Endothelial cell of umbilical vein (primary cell): Measurements from ENCODE around the gene NLN. TPM values are rescaled to one million over a fixed set of nuclear protein-coding genes. Genes with fewer than 3 reads are reported as not detected.

Source experiments
- BruUV-seq: library from RNA; stranded (reverse); fragments of 400-500 nt; replicated peaks from 2 replicates; lab custom pipeline; 2021; lab: Mats Ljungman, UMichigan
- CTCF ChIA-PET: fragments of 300-600, 350-600 bp; sonication (Branson Sonifier 250); formaldehyde crosslinking; loops from one replicate; lab custom pipeline; 2021; ENCODE audit warnings: antibody characterized with exemption, inconsistent platforms; lab: Charles Lee
- POLR2A ChIA-PET: fragments of 300-600, 350-600 bp; sonication (Branson Sonifier 250); formaldehyde crosslinking; loops from one replicate; lab custom pipeline; 2021; ENCODE audit warnings: antibody characterized with exemption, inconsistent platforms; lab: Charles Lee
- DNase-seq: peaks from one replicate; pipeline ENCODE4 v3.0.0-alpha.2; 2011; ENCODE audit warnings: low read depth, low spot score
- FAIRE-seq: peaks from 2 replicates; lab custom pipeline; 2011; peaks lifted over from hg19 to GRCh38; lab: Jason Lieb, UNC
- H2AFZ ChIP-seq: 2 replicates; pipeline ENCODE4 v1.6.0; 2012; ENCODE audit warnings: low read depth, low read length, control low read depth, inconsistent platforms
- H3K27ac ChIP-seq: 2 replicates; pipeline ENCODE4 v1.5.1; 2011; ENCODE audit warnings: low read depth, mild to moderate bottlenecking, control low read depth, low read length, moderate library complexity; ENCODE audit not compliant: insufficient read depth
- H3K27me3 ChIP-seq, 2 experiments: 2 replicates each; pipeline versions ENCODE4 v1.6.0 to v1.6.1; 2011; ENCODE audit warnings: low read length in 2 of 2, mixed read lengths in 1 of 2; ENCODE audit not compliant: control insufficient read depth in 2 of 2, insufficient read depth in 2 of 2
- H3K36me3 ChIP-seq, 2 experiments: 2 replicates in 1 of 2; 3 replicates in 1 of 2; pipeline ENCODE4 v1.5.1; 2011; ENCODE audit warnings: low read length in 2 of 2, mild to moderate bottlenecking in 1 of 2, moderate library complexity in 1 of 2; ENCODE audit not compliant: control insufficient read depth in 2 of 2, insufficient read depth in 2 of 2; ENCODE audit errors: extremely low read depth in 1 of 2
- H3K4me1 ChIP-seq: 3 replicates; pipeline ENCODE4 v1.5.1; 2011; ENCODE audit warnings: mild to moderate bottlenecking, low read length; ENCODE audit not compliant: control insufficient read depth, insufficient read depth; ENCODE audit errors: extremely low read depth
- H3K4me2 ChIP-seq: 2 replicates; pipeline ENCODE4 v1.6.1; 2011; ENCODE audit warnings: low read length, control low read depth, mixed read lengths; ENCODE audit not compliant: insufficient read depth
- H3K4me3 ChIP-seq, 3 experiments: fragments of 200-600 bp in 1 of 3; sonication (generic), shearing (Covaris generic) in 1 of 3; replicated peaks in 1 of 3; 2 replicates each; pipeline ENCODE4 v1.5.1; 2011 to 2016; ENCODE audit warnings: control low read depth in 3 of 3, low read length in 3 of 3, mild to moderate bottlenecking in 2 of 3, inconsistent platforms in 1 of 3, low read depth in 1 of 3, moderate library complexity in 1 of 3; ENCODE audit not compliant: insufficient read depth in 1 of 3
- H3K79me2 ChIP-seq: 2 replicates; pipeline ENCODE4 v1.6.0; 2012; ENCODE audit warnings: low read length, inconsistent platforms; ENCODE audit not compliant: control insufficient read depth, insufficient read depth
- H3K9ac ChIP-seq: replicated peaks from 2 replicates; pipeline ENCODE3; 2011; ENCODE audit warnings: low read length, control low read depth; ENCODE audit not compliant: insufficient read depth; ENCODE audit errors: extremely low read depth
- H3K9me1 ChIP-seq: replicated peaks from 3 replicates; pipeline ENCODE4 v1.6.0; 2011; ENCODE audit warnings: mild to moderate bottlenecking, low read length; ENCODE audit not compliant: control insufficient read depth, insufficient read depth; ENCODE audit errors: extremely low read depth
- H3K9me3 ChIP-seq: replicated peaks from 2 replicates; pipeline ENCODE4 v1.5.1; 2012; ENCODE audit warnings: low read length, inconsistent platforms; ENCODE audit not compliant: control insufficient read depth, insufficient read depth
- H4K20me1 ChIP-seq: replicated peaks from 2 replicates; pipeline ENCODE3; 2011; ENCODE audit warnings: mild to moderate bottlenecking, low read length; ENCODE audit not compliant: control insufficient read depth, insufficient read depth; ENCODE audit errors: extremely low read depth
- CTCF ChIP-seq, 2 donors: IDR thresholded peaks; 1 replicate in 1 of 2; 2 replicates in 1 of 2; pipeline ENCODE4 v1.5.1; 2011; ENCODE audit warnings: low read length in 2 of 2, mild to moderate bottlenecking in 2 of 2, moderate library complexity in 2 of 2, control low read depth in 1 of 2, inconsistent platforms in 1 of 2, low read depth in 1 of 2; ENCODE audit not compliant: insufficient read depth in 1 of 2; ENCODE audit errors: extremely low read depth in 1 of 2
- EZH2 ChIP-seq: IDR thresholded peaks from 2 replicates; pipeline ENCODE4 v1.6.1; 2012; ENCODE audit warnings: borderline replicate concordance, low read depth, mild to moderate bottlenecking, moderate library complexity, low read length, inconsistent platforms; ENCODE audit not compliant: severe bottlenecking
- FOS ChIP-seq: IDR thresholded peaks from 2 replicates; pipeline ENCODE4 v1.6.1; 2011; ENCODE audit warnings: mild to moderate bottlenecking, low read length, moderate library complexity, borderline replicate concordance; ENCODE audit not compliant: insufficient read depth
- GATA2 ChIP-seq: IDR thresholded peaks from 2 replicates; pipeline ENCODE4 v1.7.0; 2011; ENCODE audit warnings: low read depth, mild to moderate bottlenecking, moderate library complexity, mixed read lengths, low read length; ENCODE audit not compliant: insufficient read length, insufficient read depth
- JUN ChIP-seq: IDR thresholded peaks from 2 replicates; pipeline ENCODE4 v1.6.1; 2011; ENCODE audit warnings: borderline replicate concordance, low read depth; ENCODE audit not compliant: insufficient read length, insufficient read depth
- MAX ChIP-seq: IDR thresholded peaks from 2 replicates; pipeline ENCODE4 v1.6.1; 2011; ENCODE audit not compliant: insufficient read depth, insufficient read length
- MYC ChIP-seq: IDR thresholded peaks from one replicate; pipeline ENCODE4 v1.6.1; 2011; ENCODE audit warnings: mild to moderate bottlenecking, low read depth, low read length
- POLR2A ChIP-seq: IDR thresholded peaks from 2 replicates; pipeline ENCODE4 v1.6.1; 2012; ENCODE audit warnings: low read depth, mild to moderate bottlenecking, control low read depth, low read length
- POLR2AphosphoS5 ChIP-seq: IDR thresholded peaks from 2 replicates; pipeline ENCODE4 v1.6.1; 2012; ENCODE audit warnings: low read depth, mild to moderate bottlenecking, control low read depth, low read length, moderate library complexity; ENCODE audit not compliant: insufficient read depth
- dilution Hi-C: fragments of 300-500 bp; cut with MboI; formaldehyde crosslinking; loops from one replicate; pipeline ENCODE4 v1.15.0; 2019; ENCODE audit warnings: low sequenced_read_pairs; ENCODE audit not compliant: extremely low pct_ligation_motif_present
- intact Hi-C: fragments of 100-400 bp; cut with micrococcal nuclease; formaldehyde crosslinking; loops from one replicate; pipeline ENCODE4 v1.10.0; 2022
- polyA plus RNA-seq, 4 experiments: library from polyadenylated mRNA; depleted of rRNA in 3 of 4; stranded (reverse) in 3 of 4; unstranded in 1 of 4; fragments of >200 nt; gene quantifications; 2 replicates each; pipeline versions ENCODE4 v1.2.1 to v1.2.3, GENCODE V29; 2011 to 2012; ENCODE audit warnings: missing spikeins in 1 of 4
- total RNA-seq: library from RNA; stranded (reverse); gene quantifications from 2 replicates; pipeline ENCODE4 v1.2.3, GENCODE V29; 2021

NLN gene
- total and polyA plus RNA-seq, 2 donors (not counting 3 experiments of a cell fraction or from before 2014, with no cell fraction given): 14.2 to 63.3 TPM

- peaks cover 4% of the 10 kb centered on the region for H3K4me1 ChIP-seq
- no peaks in the 10 kb centered on the region for H3K27me3 ChIP-seq
- no peaks in the 10 kb centered on the region for H4K20me1 ChIP-seq
- no TSS peak for BruUV-seq
- H3K36me3 ChIP-seq: peaks cover 3 to 6% of the 10 kb centered on the region in 2 experiments
- ChIA-PET CTCF (interaction anchor here (1.0 to 1.5 kb wide), 2 partner anchors 8 to 15 kb away, joined by 3 read pairs; no protein-coding TSS in a partner anchor), POLR2A (no interaction called here)
- no peak overlapping the region for H3K4me2 ChIP-seq
- no peaks in the 10 kb centered on the region for H3K9me3 ChIP-seq
- H3K79me2 ChIP-seq: no peaks in the 10 kb centered on the region
- intact Hi-C loops (no loop called here), dilution Hi-C loops (no loop called here)
- H3K9ac ChIP-seq: no peak overlapping the region
- no peaks in the 10 kb centered on the region for H3K9me1 ChIP-seq
- DNase-seq (no peak), FAIRE-seq (no peak)
- no peak overlapping the region for H2AFZ ChIP-seq
- H3K27ac ChIP-seq: no peak overlapping the region
- no peak overlapping the region for H3K4me3 ChIP-seq
- no peak for TF ChIP-seq POLR2A
- no peak for TF ChIP-seq CTCF (IDR thresholded peaks at IDR 0.05; ENCODE audit: extremely low read depth in 1 of 2, insufficient read depth in 1 of 2, low read depth in 1 of 2, low read length in 2 of 2)
- no peak for TF ChIP-seq EZH2
- no peak for TF ChIP-seq POLR2AphosphoS5
- no peak for TF ChIP-seq MAX
- no peak for TF ChIP-seq JUN
- no peak for TF ChIP-seq FOS
- no peak for TF ChIP-seq GATA2
- TF ChIP-seq MYC: no peak
These were observed 90.6 kb downstream of the NLN start for GRCh38 chr5:65812648-65813047.
